Keratinocyte (primary cell): ENCODE results near the gene PDGFB. TPM values are rescaled to one million over a fixed set of nuclear protein-coding genes. Genes with fewer than 3 reads are reported as not detected.

Source experiments
- DNase-seq: peaks from one replicate; pipeline ENCODE4 v3.0.0-alpha.2; 2011; ENCODE audit warnings: low read depth, missing footprints, low spot score
- FAIRE-seq: peaks from 2 replicates; lab custom pipeline; 2011; peaks lifted over from hg19 to GRCh38; lab: Jason Lieb, UNC
- H2AFZ ChIP-seq: 2 replicates; pipeline ENCODE4 v1.6.0; 2012; ENCODE audit warnings: low read length, control low read depth, inconsistent platforms; ENCODE audit not compliant: control insufficient read depth
- H3K27ac ChIP-seq: 2 replicates; pipeline ENCODE4 v1.5.1; 2011; ENCODE audit warnings: low read length; ENCODE audit not compliant: control insufficient read depth, insufficient read depth
- H3K27me3 ChIP-seq: 3 replicates; pipeline ENCODE4 v1.6.0; 2011; ENCODE audit warnings: low read length; ENCODE audit not compliant: control insufficient read depth, insufficient read depth; ENCODE audit errors: extremely low read depth
- H3K36me3 ChIP-seq, 2 experiments: 2 replicates in 1 of 2; 3 replicates in 1 of 2; pipeline ENCODE4 v1.5.1; 2011; ENCODE audit warnings: low read length in 2 of 2, mild to moderate bottlenecking in 1 of 2; ENCODE audit not compliant: control insufficient read depth in 2 of 2, insufficient read depth in 2 of 2; ENCODE audit errors: extremely low read depth in 1 of 2
- H3K4me1 ChIP-seq: 3 replicates; pipeline ENCODE4 v1.5.1; 2011; ENCODE audit warnings: low read length; ENCODE audit not compliant: control insufficient read depth, insufficient read depth; ENCODE audit errors: extremely low read depth
- H3K4me2 ChIP-seq: 3 replicates; pipeline ENCODE4 v1.6.0; 2011; ENCODE audit warnings: low read depth, low read length; ENCODE audit not compliant: control insufficient read depth, insufficient read depth; ENCODE audit errors: extremely low read depth
- H3K4me3 ChIP-seq, 3 experiments: fragments of 200-600 bp in 1 of 3; sonication (generic) in 1 of 3; 2 replicates in 2 of 3; 3 replicates in 1 of 3; pipeline ENCODE4 v1.5.1; 2011 to 2016; ENCODE audit warnings: low read length in 3 of 3, mild to moderate bottlenecking in 3 of 3, control low read depth in 2 of 3, inconsistent platforms in 1 of 3, low read depth in 1 of 3, mixed read lengths in 1 of 3, mixed run types in 1 of 3, moderate library complexity in 1 of 3; ENCODE audit not compliant: control insufficient read depth in 2 of 3, insufficient read depth in 2 of 3; ENCODE audit errors: extremely low read depth in 1 of 3
- H3K79me2 ChIP-seq: 2 replicates; pipeline ENCODE4 v1.6.0; 2012; ENCODE audit warnings: low read length; ENCODE audit not compliant: control insufficient read depth, insufficient read depth
- H3K9ac ChIP-seq: 3 replicates; pipeline ENCODE4 v1.6.0; 2011; ENCODE audit warnings: low read length; ENCODE audit not compliant: control insufficient read depth, insufficient read depth; ENCODE audit errors: extremely low read depth
- H3K9me1 ChIP-seq: 3 replicates; pipeline ENCODE4 v1.6.0; 2011; ENCODE audit warnings: low read length; ENCODE audit not compliant: control insufficient read depth, insufficient read depth; ENCODE audit errors: extremely low read depth
- H3K9me3 ChIP-seq: 2 replicates; pipeline ENCODE4 v1.5.1; 2012; ENCODE audit warnings: low read depth, low read length; ENCODE audit not compliant: control insufficient read depth
- H4K20me1 ChIP-seq: 3 replicates; pipeline ENCODE4 v1.6.0; 2011; ENCODE audit warnings: low read length; ENCODE audit not compliant: control insufficient read depth, insufficient read depth; ENCODE audit errors: extremely low read depth
- CTCF ChIP-seq, 3 experiments: IDR thresholded peaks in 1 of 3; conservative IDR thresholded peaks in 1 of 3; optimal IDR thresholded peaks in 1 of 3; 2 replicates in 2 of 3; 3 replicates in 1 of 3; pipeline versions ENCODE3 to v1.5.1; 2011; ENCODE audit warnings: low read length in 3 of 3, mild to moderate bottlenecking in 3 of 3, moderate library complexity in 2 of 3, control low read depth in 1 of 3, inconsistent platforms in 1 of 3; ENCODE audit not compliant: insufficient read depth in 2 of 3; ENCODE audit errors: extremely low read depth in 1 of 3
- EZH2 ChIP-seq: IDR thresholded peaks from one replicate; pipeline ENCODE4 v1.6.1; 2012; ENCODE audit warnings: inconsistent platforms, mild to moderate bottlenecking, low read length, moderate library complexity
- dilution Hi-C: fragments of 300-500 bp; cut with MboI; formaldehyde crosslinking; loops from one replicate; pipeline ENCODE4 v1.7.0; 2020; ENCODE audit warnings: low sequenced_read_pairs; ENCODE audit not compliant: extremely low pct_ligation_motif_present
- polyA plus RNA-seq, 5 experiments: library from polyadenylated mRNA; depleted of rRNA in 3 of 5; stranded (reverse) in 3 of 5; stranded (forward) in 1 of 5; unstranded in 1 of 5; fragments of >200 nt; gene quantifications; 1 replicate in 1 of 5; 2 replicates in 3 of 5; 3 replicates in 1 of 5; pipeline versions ENCODE4 v1.2.1 to v1.2.3, GENCODE V29; 2011 to 2012; ENCODE audit warnings: missing spikeins in 2 of 5, low read depth in 1 of 5, low replicate concordance in 1 of 5

PDGFB gene
- polyA plus RNA-seq, 1 donor (not counting 4 experiments of a cell fraction or from before 2014, with no cell fraction given), result 6.0 TPM

- Histone ChIP-seq H2AFZ (no peak overlapping the region), H3K9ac (no peak overlapping the region), H3K4me3 (no peak overlapping the region), H3K36me3 (no peaks in the 10 kb centered on the region), H3K79me2 (no peaks in the 10 kb centered on the region), H3K27ac (no peak overlapping the region), H3K27me3 (peaks cover 14% of the 10 kb centered on the region), H3K9me1 (no peaks in the 10 kb centered on the region), H3K9me3 (no peaks in the 10 kb centered on the region), H4K20me1 (no peaks in the 10 kb centered on the region), H3K4me1 (peaks cover 33% of the 10 kb centered on the region), H3K4me2 (no peak overlapping the region)
- TF ChIP-seq EZH2, result no peak
- TF ChIP-seq CTCF (optimal IDR thresholded peaks at IDR 0.05 in 1 of 3, IDR thresholded peaks at IDR 0.05 in 1 of 3, conservative IDR thresholded peaks at IDR 0.05 in 1 of 3; ENCODE audit: extremely low read depth in 1 of 3, insufficient read depth in 2 of 3, low read length in 3 of 3), result no peak
- DNase-seq (no peak), FAIRE-seq (peak; percentile 17)
- dilution Hi-C loops, result no loop called here
These were observed 7.1 kb upstream of the PDGFB start for GRCh38 chr22:39251762-39252460.

GRCh38 chr22:39250838-39251237 is 6.1 kb upstream of the PDGFB start:
- H2AFZ ChIP-seq, result no peak overlapping the region
- FAIRE-seq, result no peak

More at GRCh38 chr22:39250838-39251237, 6.1 kb upstream of the PDGFB start:
- dilution Hi-C loops, result no loop called here
- no peak overlapping the region for H3K27ac ChIP-seq
- peaks cover 33% of the 10 kb centered on the region for H3K4me1 ChIP-seq
- H3K4me2 ChIP-seq, result no peak overlapping the region
- no peaks in the 10 kb centered on the region for H3K36me3 ChIP-seq
- H3K9me1 ChIP-seq, result no peaks in the 10 kb centered on the region
- H3K27me3 ChIP-seq, result peaks cover 16% of the 10 kb centered on the region
- no peak for DNase-seq
- no peak for TF ChIP-seq CTCF (optimal IDR thresholded peaks at IDR 0.05 in 1 of 3, IDR thresholded peaks at IDR 0.05 in 1 of 3, conservative IDR thresholded peaks at IDR 0.05 in 1 of 3; ENCODE audit: extremely low read depth in 1 of 3, insufficient read depth in 2 of 3, low read length in 3 of 3)
- TF ChIP-seq EZH2, result no peak
- H4K20me1 ChIP-seq, result no peaks in the 10 kb centered on the region
- H3K79me2 ChIP-seq, result no peaks in the 10 kb centered on the region
- H3K9me3 ChIP-seq, result no peaks in the 10 kb centered on the region
- H3K9ac ChIP-seq, result no peak overlapping the region
- H3K4me3 ChIP-seq, result no peak overlapping the region
